Spinal cord (tissue), 10 donors: Measurements from ENCODE around the gene ABHD13. TPM values are rescaled to one million over a fixed set of nuclear protein-coding genes. Genes with fewer than 3 reads are reported as not detected.

ENCODE experiments used
- DNase-seq, 6 donors: peaks; one replicate each; pipeline versions ENCODE4 v3.0.0 to v3.0.0-alpha.2; 2013 to 2015; ENCODE audit warnings: low spot score in 6 of 6, low read depth in 4 of 6
- H3K27ac ChIP-seq: one replicate; pipeline ENCODE4 v1.5.1; 2013; ENCODE audit warnings: low read depth, low read length, control low read depth
- H3K27me3 ChIP-seq: one replicate; pipeline ENCODE4 v1.6.1; 2013; ENCODE audit warnings: low read length; ENCODE audit not compliant: control insufficient read depth, insufficient read depth
- H3K36me3 ChIP-seq: one replicate; pipeline ENCODE4 v1.6.1; 2013; ENCODE audit warnings: low read length; ENCODE audit not compliant: control insufficient read depth, insufficient read depth
- H3K4me1 ChIP-seq: one replicate; pipeline ENCODE4 v1.6.1; 2013; ENCODE audit warnings: low read length; ENCODE audit not compliant: control insufficient read depth, insufficient read depth
- H3K4me3 ChIP-seq: one replicate; pipeline ENCODE4 v1.5.1; 2013; ENCODE audit warnings: low read depth, low read length, control low read depth
- H3K9me3 ChIP-seq: one replicate; pipeline ENCODE4 v1.6.1; 2013; ENCODE audit warnings: low read length; ENCODE audit not compliant: control insufficient read depth, insufficient read depth
- WGBS: methylation state at CpG from one replicate; pipeline ENCODE4 v1.1.5; 2013; ENCODE audit warnings: missing lambda C conversion rate; ENCODE audit not compliant: insufficient coverage; 5-methylcytosine and 5-hydroxymethylcytosine counted together
- long read RNA-seq, 4 donors: transcript quantifications; one replicate each; lab custom pipeline, GENCODE V29; 2026
- polyA plus RNA-seq, 2 donors: library from polyadenylated mRNA; unstranded; fragments of 120-200 nt; gene quantifications; one replicate each; pipeline ENCODE4 v1.2.1, GENCODE V29; 2013; ENCODE audit not compliant: insufficient read length in 2 of 2
- total RNA-seq, 2 donors: library from RNA; depleted of rRNA in 1 of 2; stranded (reverse); fragments of 120-200 nt in 1 of 2; fragments of >200 nt in 1 of 2; gene quantifications; one replicate each; pipeline versions ENCODE4 v1.2.3 to v1.2.4, GENCODE V29; 2013 to 2014
- donor health status: healthy.

The ABHD13 gene
- 10 to 100 TPM in 1 of 2 donors, 1 to 10 TPM in 1; 9.0 to 15.0 TPM for total RNA-seq
- 10 to 100 TPM in 1 of 2 donors, 1 to 10 TPM in 1; 8.2 to 11.0 TPM for polyA plus RNA-seq
- long read RNA-seq, donor 1, full-length matches to known transcripts, result 9 of 9 reads
- long read RNA-seq, donor 1, partial matches to known transcripts, result 0 of 9 reads
- long read RNA-seq, donor 1, other reads (novel, unspliced or antisense), result 0 of 9 reads
- long read RNA-seq, donor 2, full-length matches to known transcripts, result 2 of 2 reads
- long read RNA-seq, donor 2, partial matches to known transcripts, result 0 of 2 reads
- long read RNA-seq, donor 2, other reads (novel, unspliced or antisense), result 0 of 2 reads
- long read RNA-seq, donor 3, full-length matches to known transcripts, result 9 of 9 reads
- long read RNA-seq, donor 3, partial matches to known transcripts, result 0 of 9 reads
- long read RNA-seq, donor 3, other reads (novel, unspliced or antisense), result 0 of 9 reads
- long read RNA-seq, donor 4, full-length matches to known transcripts, result 12 of 12 reads
- long read RNA-seq, donor 4, partial matches to known transcripts, result 0 of 12 reads
- long read RNA-seq, donor 4, other reads (novel, unspliced or antisense), result 0 of 12 reads

GRCh38 chr13:108218044-108218974 is at the start of gene ABHD13:
Gene ABHD13, plus strand, starts transcription at chr13:108218392. Its CDS starts 10,827 bp downstream, at chr13:108229219.
- H3K27me3 ChIP-seq, result no peaks in the 10 kb centered on the region
- no peaks in the 10 kb centered on the region for H3K36me3 ChIP-seq
- no peaks in the 10 kb centered on the region for H3K9me3 ChIP-seq
- WGBS, result 0% methylated on average over 81 of the region's 93 CpGs
- peak; percentile 91 to 98 (median 95) for DNase-seq
- peak within 1 kb of the TSS; percentile 91 for H3K4me3 ChIP-seq
- peak within 1 kb of the TSS; percentile 89 for H3K27ac ChIP-seq
- H3K4me1 ChIP-seq, result peaks cover 10% of the 10 kb centered on the region

- no peaks in the 10 kb centered on the region for H3K36me3 ChIP-seq
- H3K4me3 ChIP-seq, result no peak overlapping the region
- no peaks in the 10 kb centered on the region for H3K4me1 ChIP-seq
- no peak overlapping the region for H3K27ac ChIP-seq
- no peaks in the 10 kb centered on the region for H3K27me3 ChIP-seq
- WGBS, result 94% methylated on average over 2 of the region's 3 CpGs
- no peaks in the 10 kb centered on the region for H3K9me3 ChIP-seq
- DNase-seq, result no peak
Observed at GRCh38 chr13:108168929-108169328, 49.3 kb upstream of the ABHD13 start.

GRCh38 chr13:108176685-108177274 is 41.4 kb upstream of the ABHD13 start:
- Histone ChIP-seq H3K4me1 (no peaks in the 10 kb centered on the region), H3K27ac (no peak overlapping the region), H3K9me3 (peaks cover 2% of the 10 kb centered on the region), H3K36me3 (no peaks in the 10 kb centered on the region), H3K4me3 (no peak overlapping the region), H3K27me3 (no peaks in the 10 kb centered on the region)
- WGBS, result no CpG with 5 or more reads among the region's 8 CpGs
- peak in 1 of 6 donors; percentile 14 for DNase-seq

- WGBS, result 83% methylated on average over 7 of the region's 9 CpGs
- H3K27ac ChIP-seq, result no peak overlapping the region
Observed at GRCh38 chr13:108178078-108178477, 40.1 kb upstream of the ABHD13 start.

GRCh38 chr13:108182652-108183051 is 35.5 kb upstream of the ABHD13 start:
- DNase-seq, result no peak
- no peaks in the 10 kb centered on the region for H3K27me3 ChIP-seq
- H3K9me3 ChIP-seq, result no peaks in the 10 kb centered on the region
- H3K36me3 ChIP-seq, result no peaks in the 10 kb centered on the region
- WGBS, result 95% methylated on average over 3 of the region's 3 CpGs
- H3K27ac ChIP-seq, result no peak overlapping the region
- no peak overlapping the region for H3K4me3 ChIP-seq
- H3K4me1 ChIP-seq, result no peaks in the 10 kb centered on the region

More at GRCh38 chr13:108178078-108178477, 40.1 kb upstream of the ABHD13 start:
- Histone ChIP-seq H3K4me1 (no peaks in the 10 kb centered on the region), H3K9me3 (peaks cover 2% of the 10 kb centered on the region), H3K27me3 (no peaks in the 10 kb centered on the region), H3K36me3 (no peaks in the 10 kb centered on the region), H3K4me3 (no peak overlapping the region)
- DNase-seq, result no peak

- DNase-seq, result peak in 1 of 6 donors; percentile 3
- Histone ChIP-seq H3K36me3 (no peaks in the 10 kb centered on the region), H3K27me3 (no peaks in the 10 kb centered on the region), H3K4me3 (no peak overlapping the region), H3K9me3 (no peaks in the 10 kb centered on the region), H3K27ac (no peak overlapping the region), H3K4me1 (no peaks in the 10 kb centered on the region)
- WGBS, result 100% methylated on average over 1 of the region's 3 CpGs
Observed at GRCh38 chr13:108185223-108185622, 33.0 kb upstream of the ABHD13 start.

GRCh38 chr13:108188260-108188659 is 29.9 kb upstream of the ABHD13 start:
- no peak overlapping the region for H3K4me3 ChIP-seq
- H3K27me3 ChIP-seq, result no peaks in the 10 kb centered on the region
- H3K36me3 ChIP-seq, result no peaks in the 10 kb centered on the region
- no peak for DNase-seq
- no peak overlapping the region for H3K27ac ChIP-seq
- H3K9me3 ChIP-seq, result no peaks in the 10 kb centered on the region
- no peaks in the 10 kb centered on the region for H3K4me1 ChIP-seq
- WGBS, result no CpG with 5 or more reads among the region's 2 CpGs

GRCh38 chr13:108190897-108191296 is 27.3 kb upstream of the ABHD13 start:
- DNase-seq, result no peak
- no CpG with 5 or more reads among the region's 3 CpGs for WGBS
- H3K36me3 ChIP-seq, result no peaks in the 10 kb centered on the region
- no peak overlapping the region for H3K27ac ChIP-seq
- H3K4me3 ChIP-seq, result no peak overlapping the region
- H3K9me3 ChIP-seq, result no peaks in the 10 kb centered on the region
- no peaks in the 10 kb centered on the region for H3K4me1 ChIP-seq
- no peaks in the 10 kb centered on the region for H3K27me3 ChIP-seq

GRCh38 chr13:108193806-108194205 is 24.4 kb upstream of the ABHD13 start:
- H3K4me1 ChIP-seq, result no peaks in the 10 kb centered on the region
- no peaks in the 10 kb centered on the region for H3K27me3 ChIP-seq
- H3K27ac ChIP-seq, result no peak overlapping the region
- no peak overlapping the region for H3K4me3 ChIP-seq
- no peak for DNase-seq
- H3K36me3 ChIP-seq, result no peaks in the 10 kb centered on the region
- no peaks in the 10 kb centered on the region for H3K9me3 ChIP-seq
